ENCODE measurements around the gene CTNNBIP1.

Gene CTNNBIP1

DNA sequence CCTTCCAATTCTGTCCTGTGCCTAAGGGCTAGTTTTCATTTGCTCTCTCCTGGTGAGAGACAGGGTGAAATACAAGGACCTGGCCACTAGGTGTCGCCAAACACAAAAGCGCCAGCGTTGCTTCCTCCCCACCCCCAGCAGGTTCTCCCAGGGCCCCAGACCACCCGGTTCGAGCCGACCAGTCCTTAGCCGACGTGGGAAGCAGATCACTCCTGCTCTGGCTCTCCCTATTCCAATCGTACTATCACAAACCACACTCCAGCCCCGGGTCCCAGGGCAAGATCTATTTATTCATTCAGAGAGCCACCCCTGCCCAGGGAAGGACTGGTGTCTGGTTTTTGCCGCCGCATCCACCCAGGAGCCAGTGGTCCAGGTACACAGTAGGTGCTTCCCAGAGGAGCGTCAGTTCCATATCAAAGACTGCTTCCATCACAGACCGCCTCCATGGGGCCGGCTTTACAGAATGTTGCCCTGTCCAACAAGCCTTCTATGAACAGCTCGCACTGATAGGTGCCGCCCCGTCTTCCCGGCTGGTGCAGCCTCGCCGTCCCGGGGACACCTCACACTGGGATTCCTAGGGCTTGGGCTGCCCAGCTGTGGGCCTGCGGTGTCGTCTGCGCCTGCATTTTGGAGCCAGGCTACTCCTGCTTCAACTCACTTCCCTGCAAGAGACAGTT lies 35.0 kb downstream of the CTNNBIP1 start:
- DNase-seq, result peak; percentile 64

GRCh38 chr1:9874412-9874811 lies 35.7 kb downstream of the CTNNBIP1 start:
- no peak for DNase-seq

GRCh38 chr1:9873992-9874391 lies 36.1 kb downstream of the CTNNBIP1 start:
- no peak for DNase-seq

DNA sequence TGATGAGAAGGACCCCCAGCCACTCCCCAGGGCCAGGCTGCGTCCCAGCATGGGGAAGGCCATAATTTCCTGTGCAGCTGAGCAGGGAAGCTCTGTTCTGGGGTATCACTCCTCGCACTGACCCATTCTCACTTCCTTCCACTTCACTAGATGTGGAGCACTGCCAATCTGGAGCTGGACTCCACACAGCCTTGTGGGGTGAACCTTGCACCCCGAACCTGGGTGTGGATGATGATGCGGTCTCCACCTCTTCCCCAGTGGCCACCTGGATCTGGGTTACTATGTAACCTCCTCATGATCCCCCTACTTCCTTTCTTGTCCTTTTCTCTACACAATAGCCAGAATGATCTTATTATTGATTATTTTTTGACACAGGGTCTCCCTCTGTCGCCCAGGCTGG lies 36.7 kb downstream of the CTNNBIP1 start:
- DNase-seq, result no peak

GRCh38 chr1:9872430-9873165 lies 37.5 kb downstream of the CTNNBIP1 start:
- no peak for DNase-seq

GRCh38 chr1:9871707-9872425 lies 38.2 kb downstream of the CTNNBIP1 start:
- no peak for DNase-seq

DNA sequence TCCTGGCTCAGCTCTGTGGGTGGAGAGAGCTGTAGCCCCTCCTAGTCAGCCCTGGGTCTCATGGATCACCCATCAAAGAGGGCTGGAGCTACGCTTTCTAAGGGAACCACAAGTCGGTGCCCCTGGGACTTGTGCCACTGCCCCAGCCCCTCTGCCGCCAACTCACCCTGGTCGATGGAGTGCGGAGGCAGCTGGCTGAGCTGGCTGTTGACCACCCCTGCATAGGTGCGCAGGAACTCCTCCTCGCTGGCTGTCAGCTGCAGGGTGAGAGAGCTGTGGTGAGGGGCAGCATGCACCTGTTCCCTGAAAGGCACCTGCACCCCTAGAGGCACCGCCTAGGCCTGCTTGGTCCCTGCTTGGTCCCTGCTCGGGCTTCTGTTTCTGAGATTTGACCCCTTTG lies 39.0 kb downstream of the CTNNBIP1 start:
- DNase-seq, result no peak

GRCh38 chr1:9870572-9870971 lies 39.5 kb downstream of the CTNNBIP1 start:
- DNase-seq, result no peak

- DNase-seq, result no peak
Observed at GRCh38 chr1:9869831-9870251, 40.2 kb downstream of the CTNNBIP1 start.

GRCh38 chr1:9868244-9868590 lies 41.9 kb downstream of the CTNNBIP1 start:
- DNase-seq, result no peak

DNA sequence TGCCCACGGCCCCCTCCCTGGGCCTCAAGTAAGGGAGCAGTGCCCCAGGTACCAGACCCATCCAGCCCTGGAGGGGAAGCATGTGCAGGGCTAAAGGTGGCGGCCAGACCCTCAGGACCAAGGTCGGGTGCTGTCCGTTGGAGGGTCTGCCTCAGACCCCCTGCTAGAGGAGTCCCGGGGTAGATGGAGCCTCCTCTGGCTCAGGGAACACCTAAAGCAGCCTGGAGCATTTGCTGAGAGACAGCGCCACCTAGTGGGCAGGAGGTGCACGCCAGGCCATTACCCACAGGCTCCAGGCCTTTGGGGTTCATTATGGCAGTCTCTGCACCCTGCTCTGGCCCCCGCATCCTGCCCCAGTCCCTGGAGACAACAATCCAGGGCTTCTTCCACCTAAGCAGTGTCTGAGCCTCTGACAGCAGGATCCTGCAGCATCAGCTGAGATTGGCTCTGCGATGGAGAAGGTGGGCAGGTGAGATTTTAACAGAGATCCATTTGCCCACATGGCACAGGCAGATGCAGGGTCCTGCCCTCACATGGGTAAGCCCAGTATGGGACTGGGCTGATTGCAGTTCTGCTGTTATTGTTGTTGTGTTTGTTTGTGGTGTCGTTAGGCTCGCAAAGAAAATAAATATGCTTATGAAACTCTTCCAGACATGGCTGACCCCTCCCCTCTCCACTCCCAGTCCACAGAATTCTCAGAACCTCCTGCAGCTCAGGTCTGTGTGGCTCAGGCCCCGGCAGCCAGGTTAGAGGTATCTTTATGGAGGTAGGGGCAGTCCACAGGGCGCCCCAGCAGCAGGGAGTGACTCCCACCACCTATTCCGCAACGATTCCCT lies 42.4 kb downstream of the CTNNBIP1 start:
- peak; percentile 71 for DNase-seq

DNA sequence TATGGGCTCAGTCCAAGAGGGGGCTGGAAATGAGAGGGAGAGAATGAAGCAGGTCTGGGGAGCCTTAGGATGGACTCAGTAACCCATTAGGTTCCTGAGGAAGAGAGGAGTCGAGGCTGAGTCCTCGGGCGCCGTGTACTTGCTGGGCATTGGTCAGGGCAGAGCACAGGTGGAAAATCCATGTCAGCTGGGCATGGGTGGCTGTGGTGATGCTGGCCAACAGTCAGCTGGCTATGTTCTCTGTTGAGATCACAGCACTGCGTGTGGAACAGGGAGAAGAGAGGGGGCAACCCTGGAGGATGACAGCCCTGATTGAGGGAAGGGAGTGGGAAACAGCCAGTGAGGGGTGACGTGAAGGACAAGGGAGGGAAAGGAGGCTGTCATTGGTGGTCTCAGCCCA lies 43.2 kb downstream of the CTNNBIP1 start:
- no peak for DNase-seq

GRCh38 chr1:9865724-9866123 lies 44.3 kb downstream of the CTNNBIP1 start:
- DNase-seq, result no peak

DNA sequence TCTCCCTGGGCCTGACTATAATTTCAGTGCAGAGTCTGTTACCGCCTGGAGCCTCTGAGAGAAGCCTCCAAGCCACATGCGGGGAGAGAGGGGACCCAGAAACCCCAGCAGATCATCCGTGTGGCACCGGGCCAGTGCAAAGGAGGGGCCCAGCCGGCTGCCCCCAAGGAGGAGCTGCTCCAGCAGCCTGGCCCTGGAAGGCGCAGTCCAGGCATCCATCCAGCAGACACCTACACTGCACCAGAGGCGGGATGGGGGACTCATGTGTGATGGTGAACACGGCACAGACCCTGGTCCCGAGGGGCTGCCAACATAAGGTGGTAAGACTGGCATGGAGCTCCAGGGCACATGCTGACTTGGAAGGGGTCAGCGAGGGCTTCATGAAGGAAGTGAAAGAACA lies 46.7 kb downstream of the CTNNBIP1 start:
- DNase-seq, result no peak

DNA sequence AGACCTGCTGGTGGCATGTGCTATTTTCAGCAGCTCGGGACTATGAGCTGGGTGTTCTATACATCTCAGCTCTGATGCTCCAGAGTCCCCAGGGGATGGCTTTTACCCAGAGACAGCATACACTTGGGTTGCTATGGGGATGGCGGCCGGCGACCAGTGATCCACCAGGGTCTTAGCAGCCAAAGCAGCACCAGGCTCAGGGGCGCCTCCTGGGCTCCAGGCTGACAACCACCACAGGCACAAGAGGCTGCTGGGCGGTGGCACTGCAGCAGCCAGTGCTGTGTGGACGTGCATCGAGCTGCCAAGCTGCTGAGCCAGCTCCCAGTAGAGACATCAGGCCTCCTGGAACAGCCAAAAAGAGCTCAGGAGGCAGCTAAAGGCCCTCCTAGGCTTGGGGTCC lies 48.7 kb downstream of the CTNNBIP1 start:
- no peak for DNase-seq

- DNase-seq, result no peak
Observed at GRCh38 chr1:9860887-9861286, 49.2 kb downstream of the CTNNBIP1 start.

- DNase-seq, result peak; percentile 21
Observed at GRCh38 chr1:9859281-9860014, 50.6 kb downstream of the CTNNBIP1 start.

- DNase-seq, result peak; percentile 15
Observed at GRCh38 chr1:9858293-9859035, 51.6 kb downstream of the CTNNBIP1 start.

DNA sequence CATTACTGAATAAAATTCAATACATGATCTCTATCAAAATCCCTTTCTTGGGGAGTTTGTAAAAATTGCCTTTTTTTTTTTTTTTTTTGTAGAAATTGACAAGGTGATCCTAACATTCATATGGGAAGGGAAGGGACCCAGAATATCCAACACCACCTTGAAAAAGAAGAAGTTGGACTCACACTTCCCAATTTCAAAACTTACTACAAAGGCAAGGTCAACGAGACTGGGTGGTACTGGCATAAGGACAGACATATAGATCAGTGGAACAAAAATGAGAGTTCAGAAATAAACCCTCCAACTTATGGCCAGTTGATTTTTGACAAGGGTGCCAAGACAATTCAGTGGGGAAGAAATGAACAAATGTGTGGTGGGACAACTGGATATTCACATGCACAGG lies 54.9 kb downstream of the CTNNBIP1 start:
- peak; percentile 24 for DNase-seq

GRCh38 chr1:9853249-9853595 lies 56.8 kb downstream of the CTNNBIP1 start:
- peak; percentile 21 for DNase-seq

DNA sequence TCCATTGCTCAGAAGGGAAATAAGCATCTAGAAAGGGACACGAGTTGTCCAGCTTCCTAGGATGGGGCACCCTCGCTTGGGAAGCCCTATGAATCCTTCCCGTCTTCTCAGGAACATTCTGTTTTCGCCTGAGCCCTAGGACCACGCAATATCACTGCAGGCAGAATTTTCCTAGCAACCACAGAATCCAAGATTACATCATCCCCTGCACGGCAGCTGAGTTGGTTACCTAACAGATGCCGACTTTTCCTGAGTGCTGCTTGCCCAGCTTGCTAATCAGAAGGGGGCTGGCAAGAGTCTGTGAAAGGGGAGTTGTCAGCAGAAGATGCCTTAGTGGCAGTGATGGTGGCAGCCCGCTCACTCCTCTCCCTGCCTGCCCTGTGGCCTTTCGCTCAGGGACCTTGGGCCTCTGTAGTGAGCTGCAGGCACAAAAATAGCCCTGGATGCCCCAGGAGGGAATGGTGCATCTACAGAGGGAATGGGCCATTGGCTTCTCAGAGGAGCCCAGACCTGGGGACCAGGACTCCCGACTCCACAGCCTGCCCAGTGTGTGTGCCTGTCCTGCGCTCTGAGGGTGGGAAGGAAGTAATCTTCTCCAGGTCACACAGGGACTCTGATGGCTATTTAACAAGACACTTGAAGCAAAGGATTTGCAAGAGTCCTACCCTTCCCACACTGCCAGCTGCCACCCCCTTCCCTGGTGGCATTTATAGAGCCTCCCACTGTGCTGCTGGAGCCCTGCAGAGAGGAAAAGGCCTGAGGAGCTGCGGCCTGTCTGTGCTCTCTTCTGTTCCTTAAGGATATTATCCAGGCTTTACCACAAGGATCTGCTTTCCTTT lies 57.4 kb downstream of the CTNNBIP1 start:
- peak; percentile 13 for DNase-seq

Data from inflammatory macrophage treated with lipopolysaccharide for 4 hours (primary cell).